ENCODE measurements around the gene DGUOK. TPM values are rescaled to one million over a fixed set of nuclear protein-coding genes. Genes with fewer than 3 reads are reported as not detected.

The DGUOK gene
- total and polyA plus RNA-seq, 2 of the 4 experiments (the other 2 are of a cell fraction): 66.3 to 111 TPM

DNA sequence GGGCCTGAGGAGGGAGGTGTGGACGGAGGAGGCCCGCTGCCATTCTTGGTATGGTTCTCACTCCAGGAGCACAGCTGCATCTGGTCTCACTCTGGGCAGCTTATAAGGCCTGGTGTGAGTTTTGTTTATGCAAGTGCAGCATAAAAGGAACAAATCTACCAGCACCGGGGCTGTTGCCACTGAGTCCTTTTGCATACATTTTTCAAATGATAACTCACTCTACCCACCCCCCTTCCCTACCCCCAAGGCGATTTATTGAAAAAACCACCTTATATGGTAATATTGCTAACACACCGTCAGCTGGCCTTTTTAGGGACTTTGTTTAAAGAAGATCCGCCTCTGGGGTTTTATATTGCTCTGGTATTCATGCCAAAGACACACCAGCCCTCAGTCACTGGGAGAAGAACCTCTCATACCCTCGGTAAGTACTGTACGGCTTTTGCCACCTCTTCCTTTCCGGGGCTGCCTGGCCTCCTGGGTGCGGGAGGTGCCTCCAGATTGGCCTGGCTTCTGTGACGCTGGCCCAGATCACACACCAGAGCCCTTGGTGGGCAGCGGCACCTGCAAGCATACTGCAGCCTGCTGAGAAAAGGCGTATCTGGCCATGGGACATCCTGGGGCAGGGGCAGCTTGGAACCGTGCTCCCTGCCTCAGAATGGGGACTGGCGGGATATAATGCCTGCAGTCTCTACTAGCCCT, 33.9 kb upstream of the DGUOK start, which contains the start of gene ACTG2:
Gene ACTG2 (plus strand): TSS at position 378 of the 699 bp plus-strand sequence. CDS start 8,304 bp downstream, outside the sequence.
- H3K9me1 ChIP-seq (ENCODE audit: insufficient read depth, low read length): peaks cover 42% of the 10 kb centered on the region
- peak within 1 kb of the TSS; percentile 100 for H3K4ac ChIP-seq (ENCODE audit: low read depth, low read length)
- peak within 1 kb of the TSS; percentile 97 for H3K27ac ChIP-seq (ENCODE audit: insufficient read depth, low read length)
- H3K9me3 ChIP-seq (ENCODE audit: control insufficient read depth, insufficient read depth, low read length): no peaks in the 10 kb centered on the region
- H2BK5ac ChIP-seq (ENCODE audit: low read depth, low read length, poor library complexity, severe bottlenecking): peak within 1 kb of the TSS; percentile 95
- H3K56ac ChIP-seq (ENCODE audit: extremely low read depth, insufficient read depth, low read length): peak within 1 kb of the TSS; percentile 96
- 34% methylated on average over 4 of the region's 15 CpGs; no CpG with 5 or more reads in 1 of the 2 experiments for WGBS, 2 experiments (ENCODE audit: extremely low coverage in 2 of 2, insufficient read length in 1 of 2)
- peak within 1 kb of the TSS; percentile 92 for H2AFZ ChIP-seq (replicated peaks; ENCODE audit: low read length, poor library complexity)
- H4K5ac ChIP-seq (ENCODE audit: low read depth, low read length): peak within 1 kb of the TSS; percentile 92
- H2BK20ac ChIP-seq (ENCODE audit: low read depth, low read length): peak within 1 kb of the TSS; percentile 96
- H4K20me1 ChIP-seq (ENCODE audit: insufficient read depth, low read length): peaks cover 42% of the 10 kb centered on the region
- TF ChIP-seq RAD21 (IDR thresholded peaks at IDR 0.05; ENCODE audit: low read length) (0 out of 2 replicates have a peak, but pooled peaks have one; percentile 0), MAFK (IDR thresholded peaks at IDR 0.05; ENCODE audit: low read depth, low read length) (peak; percentile 62), MAZ (IDR thresholded peaks at IDR 0.05; ENCODE audit: borderline replicate concordance, low read depth, low read length) (no peak), POLR2A (IDR thresholded peaks at IDR 0.05; ENCODE audit: low read depth, low read length) (peak; percentile 68; the same call in 1 of the 2 replicates)
- H2AK9ac ChIP-seq (replicated peaks; ENCODE audit: low read depth, low read length, poor library complexity): peak within 1 kb of the TSS; percentile 98
- peak within 1 kb of the TSS; percentile 86 to 94 for H4K8ac ChIP-seq (ENCODE audit: low read depth in 2 of 2, low read length in 2 of 2)
- dilution Hi-C loops (cut with HindIII; ENCODE audit: low sequenced_read_pairs, unreplicated experiment) (no loop called here), intact Hi-C loops (cut with micrococcal nuclease) (no loop called here), in situ Hi-C loops (cut with MboI; ENCODE audit: low sequenced_read_pairs) (no loop called here)
- H3K14ac ChIP-seq (replicated peaks; ENCODE audit: low read depth, low read length): peak within 1 kb of the TSS; percentile 100
- DNase-seq (peak; percentile 91), ATAC-seq (ENCODE audit: low read depth) (peak; percentile 74)
- peaks cover 37% of the 10 kb centered on the region for H3K4me1 ChIP-seq (ENCODE audit: control insufficient read depth, insufficient read depth, low read length)
- peak within 1 kb of the TSS; percentile 98 for H2AK5ac ChIP-seq (ENCODE audit: low read depth, low read length)
- TSS peak; percentile 69 for BruUV-seq (replicated peaks)
- H3K4me3 ChIP-seq (ENCODE audit: insufficient read depth, low read depth, low read length): peak within 1 kb of the TSS; percentile 77
- H3K4me2 ChIP-seq (ENCODE audit: low read depth, low read length): peak within 1 kb of the TSS; percentile 73
- H3K27me3 ChIP-seq (ENCODE audit: control insufficient read depth, insufficient read depth, low read length): no peaks in the 10 kb centered on the region
- CTCF ChIA-PET: interaction anchor here (0.6 kb wide), 1 partner anchor 38 kb away, joined by 3 read pairs; no protein-coding TSS in a partner anchor
- peak within 1 kb of the TSS; percentile 95 for H3K9ac ChIP-seq (ENCODE audit: low read depth, low read length)
- H3K79me1 ChIP-seq (ENCODE audit: low read depth in 1 of 2, low read length in 2 of 2): peaks cover 12 to 68% of the 10 kb centered on the region in 2 experiments; a peak in 3 of 4 replicates
- POLR2A ChIA-PET (ENCODE audit: unreplicated experiment): interaction anchor here (0.5 to 0.8 kb wide), 2 partner anchors 64 to 1570 kb away, joined by 3 to 5 read pairs; no protein-coding TSS in a partner anchor
- peaks cover 10% of the 10 kb centered on the region for H3K36me3 ChIP-seq (ENCODE audit: control insufficient read depth, insufficient read depth, low read length)
- H3K23ac ChIP-seq (ENCODE audit: low read depth, low read length): peak within 1 kb of the TSS; percentile 95
- H2BK15ac ChIP-seq (ENCODE audit: low read depth, low read length): peak within 1 kb of the TSS; percentile 95
- H3K18ac ChIP-seq (ENCODE audit: low read depth, low read length): peak within 1 kb of the TSS; percentile 95
- peak within 1 kb of the TSS; percentile 98 for H2BK120ac ChIP-seq (ENCODE audit: low read depth, low read length)
- H4K91ac ChIP-seq (ENCODE audit: insufficient read depth, low read depth, low read length): peak within 1 kb of the TSS; percentile 99

All from IMR-90 (cell line).